ENCODE data around the gene ZZZ3.
"Not testable (repeated sequence)": the region's sequence is repeated elsewhere in the genome, so short reads cannot be mapped to it uniquely, and the experiment has no call there.

ZZZ3 gene

GRCh38 chr1:77668924-77669449 lies 13.5 kb downstream of the ZZZ3 start:
- no peak for DNase-seq

GRCh38 chr1:77664939-77665516 lies 17.4 kb downstream of the ZZZ3 start:
- no peak for DNase-seq

GRCh38 chr1:77661696-77662095 lies 20.8 kb downstream of the ZZZ3 start:
- no peak for DNase-seq

GRCh38 chr1:77659879-77660593 lies 22.4 kb downstream of the ZZZ3 start:
- no peak for DNase-seq

- no peak for DNase-seq
Measured at GRCh38 chr1:77658271-77658670, 24.2 kb downstream of the ZZZ3 start.

- DNase-seq: peak; percentile 76
Measured at GRCh38 chr1:77655431-77655974, 27.0 kb downstream of the ZZZ3 start.

GRCh38 chr1:77652970-77653516 lies 29.4 kb downstream of the ZZZ3 start:
- no peak for DNase-seq

- DNase-seq: no peak
Measured at GRCh38 chr1:77652268-77652667, 30.2 kb downstream of the ZZZ3 start.

GRCh38 chr1:77649127-77649526 lies 33.3 kb downstream of the ZZZ3 start:
- no peak for DNase-seq

GRCh38 chr1:77646224-77646623 lies 36.2 kb downstream of the ZZZ3 start:
- not testable (repeated sequence) for DNase-seq

GRCh38 chr1:77643456-77643855 lies 39.0 kb downstream of the ZZZ3 start:
- no peak for DNase-seq

GRCh38 chr1:77642941-77643340 lies 39.5 kb downstream of the ZZZ3 start:
- DNase-seq: no peak

GRCh38 chr1:77642196-77642595 lies 40.3 kb downstream of the ZZZ3 start:
- no peak for DNase-seq

- DNase-seq: no peak
Measured at GRCh38 chr1:77639557-77640069, 42.8 kb downstream of the ZZZ3 start.

- DNase-seq: no peak
Measured at GRCh38 chr1:77639056-77639455, 43.4 kb downstream of the ZZZ3 start.

- no peak for DNase-seq
Measured at GRCh38 chr1:77636864-77637263, 45.6 kb downstream of the ZZZ3 start.

Data from DMS153 (cell line).